Stimulated activated CD4-positive, alpha-beta T cell treated with anti-CD3 and anti-CD28 coated beads, Interleukin-1b, Interleukin-23, amount 100 ng/mL, for 1 hour (primary cell): ENCODE results near the gene MAGEA6.
"Not testable (repeated sequence)": the region's sequence is repeated elsewhere in the genome, so short reads cannot be mapped to it uniquely, and the experiment has no call there.

ENCODE experiments used
- DNase-seq, 2 donors: peaks; one replicate each; pipeline ENCODE4 v3.0.0-alpha.2; 2020; ENCODE audit warnings: low read depth in 2 of 2

Gene MAGEA6

DNA sequence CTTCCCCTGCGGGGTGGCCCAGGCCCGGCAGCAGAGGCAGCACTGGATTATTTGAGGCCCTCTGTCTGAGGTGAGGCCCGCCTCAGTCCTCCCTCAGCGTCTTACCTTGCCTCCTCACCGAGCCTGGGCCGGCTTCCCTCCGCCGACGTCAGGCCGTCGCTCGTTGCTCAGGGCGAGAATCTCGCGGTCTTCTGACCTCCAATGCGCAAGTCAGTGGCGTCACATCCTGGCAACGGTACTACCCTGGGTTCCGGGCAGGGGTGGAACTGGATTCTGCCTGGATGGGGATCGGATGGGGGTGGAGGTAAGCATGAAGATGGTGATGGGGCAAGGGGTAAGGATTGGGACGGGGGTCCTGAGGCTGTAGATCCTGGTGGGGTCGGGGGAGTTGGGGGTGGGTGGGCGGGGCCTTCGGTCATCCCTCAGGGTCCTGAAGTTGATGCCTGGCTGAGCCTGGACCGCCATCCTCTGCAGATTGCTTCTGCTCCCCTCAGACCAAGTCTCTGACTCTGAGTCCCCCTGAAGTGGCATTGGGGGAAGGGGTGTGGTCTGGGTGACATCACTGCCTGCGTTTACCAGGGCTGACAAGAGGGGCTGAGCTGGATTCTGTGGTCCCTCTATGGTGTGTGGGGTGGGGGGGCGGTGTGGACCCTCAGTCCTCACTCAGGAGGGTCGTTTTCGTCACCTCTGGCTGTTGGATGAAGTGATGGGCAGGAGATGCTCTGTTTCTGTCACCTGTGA is at the start of gene MAGEA6:
MAGEA6 (minus strand) TSS at position 141 of the 741 bp plus-strand sequence. CDS start 2,039 bp downstream, outside the sequence.
- DNase-seq: not testable (repeated sequence)

- DNase-seq: no peak
Observed at GRCh38 chrX:152819266-152819665, 49.8 kb upstream of the MAGEA6 start.

GRCh38 chrX:152818356-152818755 is 48.9 kb upstream of the MAGEA6 start:
- no peak for DNase-seq

DNA sequence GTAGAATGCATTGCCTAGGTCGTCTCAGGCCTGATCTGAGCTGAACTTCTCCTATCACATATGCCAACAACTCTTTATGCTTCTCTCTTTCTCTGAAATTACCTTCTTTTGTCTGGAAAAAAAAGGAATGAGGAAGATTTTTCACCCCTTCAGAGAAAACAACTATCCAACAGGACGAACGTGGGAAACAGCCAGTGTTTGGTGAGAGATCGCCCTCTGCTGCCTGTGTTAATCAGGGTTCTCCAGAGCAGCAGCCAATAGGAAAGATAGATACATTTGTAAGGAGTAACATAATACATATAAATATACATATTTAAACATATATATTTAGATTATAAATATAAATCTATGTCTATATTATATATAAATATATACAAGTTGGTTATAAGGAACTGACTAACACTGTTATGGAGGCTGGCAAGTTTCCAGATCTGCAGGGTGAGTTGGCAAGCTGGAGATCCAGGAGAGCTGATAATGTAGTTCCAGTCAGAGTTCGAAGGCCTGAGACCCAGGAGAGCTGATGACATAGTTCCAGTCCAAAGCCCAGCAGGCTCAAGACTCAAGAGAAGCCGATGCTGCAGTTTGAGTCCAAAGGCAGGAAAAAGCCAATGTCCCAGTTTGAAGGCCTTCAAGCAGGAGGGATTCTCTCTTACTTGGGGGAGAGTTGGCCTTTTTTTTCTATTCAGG is 47.7 kb upstream of the MAGEA6 start:
- no peak for DNase-seq

GRCh38 chrX:152814048-152814447 is 44.6 kb upstream of the MAGEA6 start:
- DNase-seq: no peak

- DNase-seq: no peak
Observed at GRCh38 chrX:152813206-152813605, 43.7 kb upstream of the MAGEA6 start.

GRCh38 chrX:152810403-152810802 is 40.9 kb upstream of the MAGEA6 start:
- no peak for DNase-seq

DNA sequence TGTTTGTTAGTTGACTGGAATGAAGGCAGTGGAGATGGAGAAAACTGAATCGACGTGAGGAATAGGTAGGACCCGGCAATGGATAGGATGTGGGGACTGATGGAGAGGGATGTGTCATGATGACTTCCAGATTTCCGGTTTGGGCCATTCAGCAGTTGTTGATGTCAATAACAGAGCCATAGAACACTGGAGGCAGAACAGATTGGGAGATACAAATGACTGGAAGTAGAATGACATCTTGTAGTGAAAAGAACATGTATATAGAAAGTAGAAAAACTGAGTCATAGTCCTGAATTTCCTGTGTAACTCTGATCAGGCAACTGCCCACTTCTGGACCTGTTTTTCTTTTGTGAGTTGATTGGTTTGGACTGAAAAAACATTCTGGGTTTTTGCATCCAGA is 36.5 kb upstream of the MAGEA6 start:
- no peak for DNase-seq

GRCh38 chrX:152798945-152799344 is 29.5 kb upstream of the MAGEA6 start:
- no peak for DNase-seq

DNA sequence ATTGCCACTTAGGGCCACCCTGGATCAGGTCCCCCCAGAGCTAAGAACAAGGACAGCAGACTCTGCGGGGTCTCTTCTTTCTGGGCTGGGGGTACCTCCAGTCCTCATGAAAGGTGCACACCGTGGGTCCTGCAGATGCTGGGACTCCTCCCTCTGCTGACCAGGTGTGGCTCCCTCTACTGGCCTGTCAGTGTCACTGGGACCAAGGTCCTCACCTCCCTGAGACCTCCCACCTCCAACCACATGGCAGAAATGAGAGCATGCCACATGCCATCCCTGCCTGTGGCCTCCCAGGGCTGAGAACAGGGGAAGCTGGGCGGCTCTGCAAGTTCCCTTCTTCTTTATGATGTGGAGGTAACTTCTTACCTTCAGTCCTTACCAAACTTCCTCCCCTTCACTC is 17.6 kb upstream of the MAGEA6 start:
- DNase-seq: not testable (repeated sequence)

- not testable (repeated sequence) for DNase-seq
Observed at GRCh38 chrX:152766562-152766961, 2.9 kb downstream of the MAGEA6 start.

DNA sequence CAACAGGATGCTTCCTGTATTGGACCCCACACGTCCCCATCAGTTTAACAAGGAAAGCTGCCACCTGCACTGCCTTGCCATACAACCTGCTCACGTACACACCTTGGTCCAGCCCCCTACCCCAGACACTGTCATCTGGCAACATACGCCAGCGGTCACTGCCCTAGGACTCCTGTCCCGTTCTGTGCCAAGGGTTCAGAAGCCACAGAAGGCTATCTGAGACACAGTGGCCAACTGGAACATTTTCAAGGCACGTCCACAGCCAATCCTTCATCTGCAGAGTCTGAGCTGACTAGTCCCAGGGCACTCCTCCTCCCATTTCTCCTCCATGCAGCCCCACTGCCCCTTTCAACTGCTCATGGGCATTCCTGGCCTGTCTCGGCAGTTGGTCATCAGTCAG is 7.9 kb downstream of the MAGEA6 start:
- DNase-seq: not testable (repeated sequence)

GRCh38 chrX:152759544-152759943 is 9.9 kb downstream of the MAGEA6 start:
- DNase-seq: not testable (repeated sequence)

- DNase-seq: not testable (repeated sequence)
Observed at GRCh38 chrX:152758918-152759317, 10.6 kb downstream of the MAGEA6 start, which contains the start of gene CSAG3. Gene CSAG3 (plus strand): TSS chrX:152759218.

DNA sequence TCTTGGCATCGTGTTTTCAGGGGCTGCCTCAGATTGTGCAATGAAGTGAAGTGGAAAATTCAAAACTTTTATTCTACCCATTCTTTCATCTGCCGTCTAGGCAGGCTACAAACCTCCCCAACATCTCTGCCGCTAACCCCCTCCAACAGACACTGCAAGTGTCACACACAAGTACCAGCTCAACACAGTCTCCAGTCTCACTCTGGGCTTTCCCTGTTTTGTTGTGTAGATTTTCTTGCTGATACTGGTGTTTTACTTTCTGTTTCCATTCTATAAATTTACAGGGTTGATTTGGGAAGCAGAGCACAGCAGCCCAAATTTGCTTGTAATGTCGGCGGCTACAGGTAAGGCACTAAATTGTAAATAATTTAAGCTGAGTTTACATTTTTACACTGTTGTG is 14.6 kb downstream of the MAGEA6 start:
- DNase-seq: not testable (repeated sequence)

DNA sequence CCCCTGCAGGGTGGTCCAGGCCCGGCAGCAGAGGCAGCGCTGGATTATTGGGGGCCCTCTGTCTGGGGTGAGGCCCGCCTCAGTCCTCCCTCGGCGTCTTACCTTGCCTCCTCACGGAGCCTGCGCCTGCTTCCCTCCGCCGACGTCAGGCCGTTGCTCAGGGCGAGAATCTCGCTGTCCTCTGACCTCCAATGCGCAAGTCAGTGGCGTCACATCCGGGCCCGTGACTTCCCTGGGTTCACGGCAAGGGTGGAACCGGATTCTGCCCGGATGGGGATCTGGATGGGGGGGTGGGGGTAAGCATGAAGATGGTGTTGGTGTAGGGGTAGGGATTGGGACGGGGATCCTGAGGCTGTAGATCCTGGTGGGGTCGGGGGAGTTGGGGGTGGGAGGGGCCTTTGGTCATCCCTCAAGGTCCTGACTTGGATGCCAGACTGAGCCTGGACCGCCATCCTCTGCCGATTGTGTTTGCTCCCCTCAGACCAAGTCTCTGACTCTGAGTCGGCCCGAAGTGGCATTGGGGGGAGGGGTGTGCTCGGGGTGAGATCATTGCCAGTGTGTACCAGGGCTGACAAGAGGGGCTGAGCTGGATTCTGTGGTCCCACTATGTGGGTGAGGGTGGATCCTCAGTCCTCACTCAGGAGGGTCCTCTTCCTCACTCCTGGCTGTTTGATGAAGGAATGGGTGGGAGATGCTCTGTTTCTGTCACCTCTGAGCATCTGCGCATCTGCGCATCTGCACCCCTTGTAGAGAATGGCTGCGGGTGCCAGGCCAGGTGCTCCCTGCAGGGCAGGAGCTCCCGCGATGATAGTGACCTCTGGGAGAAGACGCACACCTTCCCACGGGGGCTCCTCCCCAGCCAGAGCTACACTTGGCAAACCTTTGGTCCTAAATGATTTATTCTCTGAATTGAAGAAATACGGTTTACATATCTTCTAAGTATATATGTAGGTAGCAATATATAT is 15.5 kb downstream of the MAGEA6 start, which contains the start of gene MAGEA2:
MAGEA2 (minus strand) TSS at position 157 of the 965 bp plus-strand sequence. CDS start 2,479 bp downstream, outside the sequence.
- not testable (repeated sequence) for DNase-seq

DNA sequence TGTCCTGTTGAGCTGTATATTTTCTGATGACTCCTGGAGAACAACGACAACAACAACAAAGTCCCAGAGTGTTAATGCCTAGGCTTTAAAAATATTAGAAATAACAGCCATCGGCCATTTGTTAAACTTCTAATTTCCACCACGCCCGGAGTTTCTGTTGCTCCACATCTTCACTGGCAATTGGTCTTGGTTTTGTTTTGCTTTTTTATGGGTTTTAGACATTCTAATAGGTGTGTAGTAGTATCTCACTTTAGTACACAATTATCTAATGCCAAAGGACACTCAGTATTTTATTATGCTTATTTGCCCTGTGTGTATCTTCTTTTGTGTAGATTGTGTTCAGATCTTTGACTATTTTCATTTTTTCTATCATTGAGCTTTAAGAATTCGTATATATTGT is 30.9 kb downstream of the MAGEA6 start:
- DNase-seq: no peak

GRCh38 chrX:152736528-152736927 is 33.0 kb downstream of the MAGEA6 start:
- not testable (repeated sequence) for DNase-seq

GRCh38 chrX:152735860-152736511 is 33.5 kb downstream of the MAGEA6 start:
- no peak for DNase-seq

DNA sequence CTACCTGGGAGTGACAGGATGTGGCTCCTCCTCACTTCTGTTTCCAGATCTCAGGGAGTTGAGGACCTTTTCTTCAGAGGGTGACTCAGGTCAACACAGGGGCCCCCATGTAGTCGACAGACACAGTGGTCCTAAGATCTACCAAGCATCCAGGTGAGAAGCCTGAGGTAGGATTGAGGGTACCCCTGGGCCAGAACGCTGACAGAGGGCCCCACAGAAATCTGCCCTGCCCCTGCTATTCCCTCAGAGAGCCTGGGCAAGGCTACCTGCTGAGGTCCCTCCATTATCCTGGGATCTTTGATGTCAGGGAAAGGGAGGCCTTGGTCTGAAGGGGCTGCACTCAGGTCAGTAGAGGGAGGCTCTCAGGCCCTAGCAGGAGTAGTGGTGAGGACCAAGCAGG is 34.4 kb downstream of the MAGEA6 start:
- no peak for DNase-seq
